Measurements from ENCODE around the gene SPECC1.

DNA sequence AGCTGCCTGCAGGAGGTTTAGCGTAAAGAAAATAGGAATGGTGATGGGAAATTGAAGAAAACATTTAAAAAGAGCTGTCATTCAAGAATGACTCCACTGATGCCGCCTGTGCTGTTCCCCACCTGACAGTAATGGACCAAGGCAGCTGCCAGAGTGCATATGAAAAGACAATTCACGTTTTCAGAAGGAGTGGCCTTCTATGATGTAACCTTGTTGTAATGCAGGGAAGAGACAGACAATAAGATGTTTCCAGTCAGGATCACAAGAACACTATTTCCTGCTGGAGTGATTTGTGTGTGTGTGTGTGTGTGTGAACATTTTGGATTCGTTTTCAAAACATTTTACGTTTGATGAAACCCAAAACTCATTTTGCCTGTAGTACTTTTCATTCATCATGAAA is 254.4 kb downstream of the SPECC1 start:
- TF ChIP-seq EZH2 (IDR thresholded peaks at IDR 0.05; ENCODE audit: insufficient read depth, poor library complexity, severe bottlenecking) = no peak
- no peak for TF ChIP-seq EZH2phosphoT487 (IDR thresholded peaks at IDR 0.05; ENCODE audit: insufficient read depth, low read depth)

Data from GM23248 (cell line).